Ureter (tissue), 1 donor: ENCODE data around the gene MRPL30. TPM values are rescaled to one million over a fixed set of nuclear protein-coding genes. Genes with fewer than 3 reads are reported as not detected.
"Not testable (repeated sequence)": the region's sequence is repeated elsewhere in the genome, so short reads cannot be mapped to it uniquely, and the experiment has no call there.

Source experiments
- DNase-seq: peaks from one replicate; pipeline ENCODE4 v3.0.0-alpha.2; 2020; ENCODE audit warnings: low spot score
- total RNA-seq: library from RNA; stranded (reverse); gene quantifications from one replicate; pipeline ENCODE4 v1.2.4, GENCODE V29; 2023
- donor health status: DM: yes; HTN: yes; CAD: no.

The MRPL30 gene
- total RNA-seq, 1 donor from 2014 or later: 33.8 TPM

- no peak for DNase-seq
Observed at GRCh38 chr2:99184811-99185210, 3.8 kb downstream of the MRPL30 start.

- no peak for DNase-seq
Observed at GRCh38 chr2:99187011-99187410, 6.0 kb downstream of the MRPL30 start.

GRCh38 chr2:99188357-99188756 is 7.4 kb downstream of the MRPL30 start:
- DNase-seq: no peak

- no peak for DNase-seq
Observed at GRCh38 chr2:99190548-99190947, 9.6 kb downstream of the MRPL30 start.

GRCh38 chr2:99192364-99192763 is 11.4 kb downstream of the MRPL30 start:
- not testable (repeated sequence) for DNase-seq

GRCh38 chr2:99198103-99198841 is 17.3 kb downstream of the MRPL30 start:
- peak; percentile 50 for DNase-seq

GRCh38 chr2:99200076-99200800 is 19.3 kb downstream of the MRPL30 start:
- no peak for DNase-seq

- no peak for DNase-seq
Observed at GRCh38 chr2:99201959-99202678, 21.1 kb downstream of the MRPL30 start.

- no peak for DNase-seq
Observed at GRCh38 chr2:99205491-99205890, 24.5 kb downstream of the MRPL30 start.

- DNase-seq: no peak
Observed at GRCh38 chr2:99216096-99216495, 35.1 kb downstream of the MRPL30 start.

- no peak for DNase-seq
Observed at GRCh38 chr2:99217929-99218501, 37.0 kb downstream of the MRPL30 start.

- not testable (repeated sequence) for DNase-seq
Observed at GRCh38 chr2:99233177-99233576, 52.2 kb downstream of the MRPL30 start.

GRCh38 chr2:99238599-99238998 is 57.6 kb downstream of the MRPL30 start:
- DNase-seq: no peak

GRCh38 chr2:99240431-99240830 is 59.4 kb downstream of the MRPL30 start:
- no peak for DNase-seq

GRCh38 chr2:99242151-99242550 is 61.2 kb downstream of the MRPL30 start:
- no peak for DNase-seq

Other genes starting within 250 kb of the MRPL30 start
- 25.5 TPM for gene CRACDL, start 245.0 kb upstream of the MRPL30 start, total RNA-seq
- 4.9 TPM for gene C2orf15, start 39.5 kb upstream of the MRPL30 start, total RNA-seq
- gene TSGA10, start 26.2 kb upstream of the MRPL30 start, total RNA-seq: 19.9 TPM
- 14.8 TPM for gene LIPT1, start 26.2 kb upstream of the MRPL30 start, total RNA-seq
- 27.0 TPM for gene MITD1, start 126 bp upstream of the MRPL30 start, total RNA-seq
- not detected for gene LYG2, start 74.5 kb downstream of the MRPL30 start, total RNA-seq
- 0.39 TPM for gene LYG1, start 120.0 kb downstream of the MRPL30 start, total RNA-seq
- gene TXNDC9, start 155.1 kb downstream of the MRPL30 start, total RNA-seq: 30.2 TPM
- 51.5 TPM for gene EIF5B, start 156.2 kb downstream of the MRPL30 start, total RNA-seq